Cardiac fibroblast (primary cell): ENCODE results near the gene CES5A.
"Not testable (repeated sequence)": the region's sequence is repeated elsewhere in the genome, so short reads cannot be mapped to it uniquely, and the experiment has no call there.

Source experiments
- DNase-seq, 2 donors: peaks; one replicate each; pipeline versions ENCODE4 v3.0.0 to v3.0.0-alpha.2; 2010; ENCODE audit warnings: low read depth in 2 of 2
- H3K4me3 ChIP-seq, 2 donors: replicated peaks in 1 of 2; 1 replicate in 1 of 2; 2 replicates in 1 of 2; pipeline ENCODE4 v1.5.1; 2011; ENCODE audit warnings: low read depth in 2 of 2, low read length in 2 of 2, mild to moderate bottlenecking in 2 of 2, moderate library complexity in 1 of 2
- TF ChIP-seq, protein P1 (sequence below): IDR thresholded peaks from one replicate; pipeline ENCODE4 v1.5.1; 2011; ENCODE audit warnings: low read depth, mild to moderate bottlenecking, low read length, inconsistent platforms

CES5A gene

DNA sequence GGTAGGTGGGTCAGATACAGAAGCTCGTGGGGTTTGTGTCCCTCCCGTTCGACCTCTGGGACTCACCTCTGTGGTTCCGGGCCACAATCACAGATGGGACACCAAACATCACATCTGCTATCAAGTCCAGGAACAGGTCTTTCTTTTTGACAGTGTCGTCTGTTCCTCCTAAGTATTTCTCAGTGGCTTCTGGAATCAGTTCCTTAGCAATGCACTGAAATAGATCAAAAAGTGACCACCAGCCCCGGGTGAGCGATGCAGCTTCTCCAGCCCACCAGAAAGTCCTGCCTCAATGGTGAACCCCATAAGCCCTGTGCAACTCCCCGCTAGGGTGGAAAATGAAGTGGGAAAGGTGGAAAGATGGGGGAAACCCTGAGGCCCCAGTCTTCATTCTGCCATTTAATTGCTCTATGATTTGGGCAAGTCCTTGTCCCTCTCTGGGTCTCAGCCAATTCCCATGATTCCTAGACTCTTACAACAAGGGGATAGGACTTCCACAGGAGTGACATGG is 64.7 kb downstream of the CES5A start:
- TF ChIP-seq, protein P1, sequence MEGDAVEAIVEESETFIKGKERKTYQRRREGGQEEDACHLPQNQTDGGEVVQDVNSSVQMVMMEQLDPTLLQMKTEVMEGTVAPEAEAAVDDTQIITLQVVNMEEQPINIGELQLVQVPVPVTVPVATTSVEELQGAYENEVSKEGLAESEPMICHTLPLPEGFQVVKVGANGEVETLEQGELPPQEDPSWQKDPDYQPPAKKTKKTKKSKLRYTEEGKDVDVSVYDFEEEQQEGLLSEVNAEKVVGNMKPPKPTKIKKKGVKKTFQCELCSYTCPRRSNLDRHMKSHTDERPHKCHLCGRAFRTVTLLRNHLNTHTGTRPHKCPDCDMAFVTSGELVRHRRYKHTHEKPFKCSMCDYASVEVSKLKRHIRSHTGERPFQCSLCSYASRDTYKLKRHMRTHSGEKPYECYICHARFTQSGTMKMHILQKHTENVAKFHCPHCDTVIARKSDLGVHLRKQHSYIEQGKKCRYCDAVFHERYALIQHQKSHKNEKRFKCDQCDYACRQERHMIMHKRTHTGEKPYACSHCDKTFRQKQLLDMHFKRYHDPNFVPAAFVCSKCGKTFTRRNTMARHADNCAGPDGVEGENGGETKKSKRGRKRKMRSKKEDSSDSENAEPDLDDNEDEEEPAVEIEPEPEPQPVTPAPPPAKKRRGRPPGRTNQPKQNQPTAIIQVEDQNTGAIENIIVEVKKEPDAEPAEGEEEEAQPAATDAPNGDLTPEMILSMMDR: no peak
- H3K4me3 ChIP-seq: no peak overlapping the region
- DNase-seq: no peak

DNA sequence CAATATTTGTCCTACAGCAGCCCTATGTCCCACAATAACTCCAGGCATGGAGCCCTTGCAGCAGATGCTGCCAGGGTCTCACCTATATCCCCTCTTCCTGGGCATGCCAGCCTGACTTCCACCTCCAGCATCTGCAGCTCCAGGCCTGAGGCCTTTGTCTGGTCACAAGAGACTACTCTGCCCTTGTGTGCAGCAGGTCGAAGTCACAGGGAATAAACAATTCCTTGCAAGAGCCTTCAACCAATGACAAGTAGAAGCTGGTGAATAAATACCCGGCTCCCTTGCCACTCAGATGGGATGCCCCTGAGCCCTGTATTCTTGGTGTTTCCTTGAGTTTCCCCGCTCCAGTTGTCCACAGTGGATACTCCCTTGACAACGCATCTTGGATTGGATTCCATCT is 65.3 kb downstream of the CES5A start:
- TF ChIP-seq, protein P1: no peak
- DNase-seq: no peak
- H3K4me3 ChIP-seq: no peak overlapping the region

DNA sequence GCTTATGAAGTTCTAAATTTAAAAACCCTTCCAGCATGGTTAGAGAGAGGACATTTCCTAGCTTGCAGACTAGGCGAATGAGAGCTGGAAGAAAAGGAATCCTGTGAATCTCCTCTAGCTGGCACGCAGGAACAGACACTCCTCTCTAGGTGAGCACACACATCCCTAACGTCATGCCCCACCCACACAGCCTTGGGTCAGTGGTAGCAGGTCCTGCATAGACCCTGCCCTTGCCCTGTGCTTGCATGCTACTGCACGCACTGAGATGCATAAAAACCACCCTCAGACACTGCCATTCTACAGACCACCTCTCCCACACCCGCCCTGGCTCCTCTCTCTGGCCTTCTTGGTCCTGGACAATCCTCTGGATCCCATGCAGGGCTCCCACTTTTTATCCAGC is 65.8 kb downstream of the CES5A start:
- TF ChIP-seq, protein P1: no peak

DNA sequence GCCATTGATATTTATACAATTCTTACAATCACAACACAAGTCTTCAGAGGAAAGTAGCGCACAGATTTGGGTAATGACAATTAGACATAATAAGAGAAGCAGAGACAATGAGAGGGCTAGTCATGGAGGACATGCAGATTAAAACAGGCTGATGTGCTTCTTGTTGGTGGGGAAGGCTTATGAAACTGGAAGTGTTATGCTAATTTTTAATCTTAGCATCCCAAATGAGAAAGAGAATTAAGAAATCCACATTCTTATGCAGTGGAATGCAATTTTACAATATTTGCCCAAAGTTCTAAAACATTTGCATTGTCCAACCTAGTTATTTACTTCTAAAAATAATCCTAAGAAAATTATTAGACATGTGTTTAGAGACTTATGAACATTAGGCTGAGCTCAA is 66.9 kb downstream of the CES5A start:
- not testable (repeated sequence) for DNase-seq, H3K4me3 ChIP-seq

More for the DNA sequence above, 65.8 kb downstream of the CES5A start:
- no peak for DNase-seq
- H3K4me3 ChIP-seq: no peak overlapping the region

DNA sequence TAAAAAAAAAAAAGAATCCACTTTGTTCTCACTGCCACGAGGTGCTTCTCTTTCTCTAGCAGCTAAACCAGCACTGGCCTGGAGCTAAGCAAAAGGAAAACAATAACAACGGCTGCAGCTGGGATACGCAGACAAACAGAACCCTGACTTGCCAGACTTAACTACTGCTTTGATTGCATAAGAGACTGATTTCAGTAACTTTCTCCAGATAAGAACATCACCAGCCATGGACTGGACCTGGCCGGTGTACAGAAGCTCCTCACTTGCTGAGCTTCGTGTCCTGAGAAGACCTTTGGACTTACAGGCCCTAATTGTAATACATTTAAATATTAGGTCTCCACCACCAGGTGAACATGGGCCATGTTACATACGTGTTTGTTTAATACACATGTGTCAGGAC is 70.1 kb downstream of the CES5A start:
- H3K4me3 ChIP-seq, DNase-seq: not testable (repeated sequence)

DNA sequence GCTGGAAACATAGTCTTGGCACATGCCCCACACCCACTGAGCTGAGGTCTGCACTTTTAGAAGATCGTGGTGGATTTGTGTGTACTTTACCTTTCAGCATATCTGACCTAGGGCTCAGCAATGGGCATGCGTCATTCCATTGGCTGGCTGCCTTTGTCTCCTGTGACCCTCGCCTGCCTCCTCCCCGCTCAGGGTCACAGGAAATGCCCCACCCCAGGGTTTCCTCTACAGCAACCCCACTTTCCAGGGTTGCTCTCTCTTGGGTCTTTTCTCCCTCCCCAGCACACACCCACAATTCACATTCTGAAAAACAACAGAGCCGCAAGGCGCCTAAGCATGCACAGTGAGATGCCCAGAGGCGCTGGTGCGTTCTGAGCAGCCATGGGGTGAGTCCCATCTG is 71.5 kb downstream of the CES5A start:
- H3K4me3 ChIP-seq, DNase-seq: not testable (repeated sequence)
